Stimulated activated CD4-positive, alpha-beta T cell treated with anti-CD3 and anti-CD28 coated beads, Interleukin-12 subunit alpha, Interleukin-12 subunit beta, amount 100 ng/mL, for 48 hours (primary cell): ENCODE results near the gene PREPL.

ENCODE experiments used
- DNase-seq, 3 donors: peaks; one replicate each; pipeline ENCODE4 v3.0.0-alpha.2; 2020; ENCODE audit warnings: low read depth in 2 of 3, low spot score in 1 of 3

PREPL gene

GRCh38 chr2:44296653-44297052 lies 64.6 kb downstream of the PREPL start:
- DNase-seq = no peak

- no peak for DNase-seq
These were observed 65.5 kb downstream of the PREPL start for GRCh38 chr2:44295633-44296359.

- no peak for DNase-seq
These were observed 66.2 kb downstream of the PREPL start for GRCh38 chr2:44295113-44295512.

GRCh38 chr2:44291281-44292248 lies 69.7 kb downstream of the PREPL start:
- DNase-seq = no peak

GRCh38 chr2:44290261-44290660 lies 71.0 kb downstream of the PREPL start:
- DNase-seq = no peak

- DNase-seq = no peak
These were observed 74.2 kb downstream of the PREPL start for GRCh38 chr2:44286884-44287638.

GRCh38 chr2:44286119-44286883 lies 75.0 kb downstream of the PREPL start:
- DNase-seq = no peak

GRCh38 chr2:44285174-44285573 lies 76.1 kb downstream of the PREPL start:
- no peak for DNase-seq

- DNase-seq = no peak
These were observed 78.1 kb downstream of the PREPL start for GRCh38 chr2:44283116-44283666.

- DNase-seq = no peak
These were observed 80.4 kb downstream of the PREPL start for GRCh38 chr2:44280869-44281268.

- DNase-seq = no peak
These were observed 83.8 kb downstream of the PREPL start for GRCh38 chr2:44277541-44277940.

GRCh38 chr2:44275927-44276303 lies 85.4 kb downstream of the PREPL start:
- DNase-seq = no peak

- no peak for DNase-seq
These were observed 87.7 kb downstream of the PREPL start for GRCh38 chr2:44273596-44273995.

GRCh38 chr2:44273076-44273475 lies 88.2 kb downstream of the PREPL start:
- no peak for DNase-seq

- DNase-seq = no peak
These were observed 90.0 kb downstream of the PREPL start for GRCh38 chr2:44271296-44271695.

- DNase-seq = no peak
These were observed 91.5 kb downstream of the PREPL start for GRCh38 chr2:44269831-44270230.

- no peak for DNase-seq
These were observed 93.3 kb downstream of the PREPL start for GRCh38 chr2:44267796-44268648.
